ENCODE results near the gene OR5M8.

GRCh38 chr11:56513280-56513679 lies 22.1 kb upstream of the OR5M8 start:
- TF ChIP-seq ZNF341 (tag by site-specific recombination; IDR thresholded peaks at IDR 0.05; ENCODE audit: low read depth) (no peak), CTCF (tag by site-specific recombination; IDR thresholded peaks at IDR 0.05) (no peak), ZNF132 (tag by site-specific recombination; IDR thresholded peaks at IDR 0.05; ENCODE audit: borderline replicate concordance) (no peak), PRDM2 (tag by site-specific recombination; IDR thresholded peaks at IDR 0.05; ENCODE audit: borderline replicate concordance) (no peak)
